Stimulated activated CD8-positive, alpha-beta memory T cell treated with anti-CD3 and anti-CD28 coated beads, Interleukin-15, amount 100 ng/mL, for 1 hour (primary cell): Measurements from ENCODE around the gene HEBP1.

ENCODE experiments used
- DNase-seq: peaks from one replicate; pipeline ENCODE4 v3.0.0-alpha.2; 2020; ENCODE audit warnings: low read depth

HEBP1 gene

DNA sequence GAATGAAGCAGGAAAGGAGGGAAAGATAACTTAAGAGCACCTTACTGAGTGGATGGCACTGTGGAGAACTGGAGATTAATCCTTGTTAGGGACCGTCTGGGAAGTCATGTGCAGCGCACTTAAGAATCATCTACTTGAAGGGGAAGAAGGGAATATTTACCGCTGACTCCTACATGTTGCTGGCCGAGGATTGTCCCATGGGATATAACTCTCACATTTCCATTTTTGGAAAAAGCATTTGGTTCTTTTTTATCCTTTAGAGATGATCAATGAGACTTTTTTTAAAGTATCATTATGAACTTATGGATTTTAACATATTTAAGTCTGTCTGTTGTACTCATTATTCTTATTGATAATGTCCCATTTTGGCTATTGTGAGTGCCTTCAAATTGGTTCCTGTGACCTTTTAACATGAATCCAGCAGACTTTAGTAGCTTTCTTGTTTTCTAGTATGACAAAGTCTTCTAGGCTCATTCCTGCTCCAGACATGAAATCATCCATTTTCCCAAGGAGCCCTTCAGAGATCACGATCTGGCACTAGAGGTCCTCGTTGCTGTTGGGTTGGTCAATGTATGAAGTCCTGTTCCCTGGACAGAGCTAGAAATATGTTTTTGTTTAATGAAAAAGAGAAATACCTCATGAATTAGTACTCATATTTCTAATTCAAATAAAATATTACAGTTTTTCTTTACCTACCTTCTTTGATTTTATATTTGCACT, 23.9 kb upstream of the HEBP1 start:
- DNase-seq: no peak

DNA sequence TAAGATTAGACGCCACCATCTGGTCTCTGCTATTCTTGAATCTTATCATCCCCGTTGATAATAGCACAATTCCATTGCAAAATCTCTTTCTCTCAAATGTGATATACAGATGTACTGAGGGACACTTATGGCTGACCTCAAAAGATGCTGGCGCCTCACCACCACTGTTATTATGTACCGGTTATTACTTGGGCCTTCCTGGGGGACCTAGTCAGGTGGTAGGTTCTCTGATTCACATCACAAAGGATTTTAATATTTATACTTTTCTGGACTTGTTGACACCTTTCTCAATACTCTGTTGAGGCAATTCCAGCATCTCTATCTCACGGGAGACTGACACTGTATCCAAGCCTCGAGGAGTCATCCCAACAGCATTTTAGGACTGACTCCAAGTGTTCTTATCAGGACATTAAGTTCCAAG, 22.8 kb upstream of the HEBP1 start:
- no peak for DNase-seq

DNA sequence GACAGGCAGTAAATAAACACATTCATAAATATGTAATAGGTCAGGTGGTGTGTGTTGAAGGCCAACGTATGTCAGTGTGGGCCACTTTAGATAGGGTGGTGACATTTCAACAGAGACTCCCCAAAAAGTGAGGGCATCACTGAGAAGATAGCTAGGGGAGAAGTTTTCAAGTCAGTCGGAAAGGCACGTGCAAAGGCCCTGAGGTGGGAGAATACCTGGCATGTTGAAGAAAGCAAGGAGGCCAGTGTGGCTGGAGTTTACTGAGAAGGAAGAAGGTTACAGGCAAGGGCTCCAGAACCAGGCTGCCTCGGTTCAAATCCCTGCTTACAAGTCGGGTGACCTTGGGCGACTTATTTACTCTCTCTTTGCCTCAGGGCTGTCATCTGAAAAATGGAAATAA, 11.0 kb upstream of the HEBP1 start:
- DNase-seq: no peak

DNA sequence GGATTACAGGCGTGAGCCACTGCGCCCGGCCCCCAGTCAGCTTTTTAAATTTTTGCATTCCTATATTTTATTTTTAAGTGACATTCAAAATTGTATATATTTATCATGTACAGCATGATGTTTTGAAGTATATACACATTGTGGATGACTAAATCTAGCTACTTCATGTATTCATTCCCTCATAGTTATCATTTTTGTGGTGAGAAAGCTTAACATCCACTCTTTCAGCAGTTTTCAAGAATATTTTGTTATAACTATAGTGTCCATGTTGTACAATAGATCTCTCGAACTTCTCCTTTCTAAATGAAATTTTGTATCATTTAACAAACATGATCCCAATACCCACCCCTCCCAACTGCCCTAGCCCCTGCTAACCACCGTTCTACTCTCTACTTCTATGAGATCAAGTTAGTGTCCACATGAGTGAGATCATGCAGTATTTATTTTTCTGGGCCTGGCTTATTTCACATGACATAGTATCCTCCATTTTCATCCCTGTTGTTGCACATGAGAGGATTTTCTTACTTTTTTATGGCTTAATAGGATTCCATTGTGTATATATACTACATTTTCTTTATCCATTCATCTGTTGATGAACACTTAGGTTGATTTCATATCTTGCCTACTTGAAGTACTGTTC, 8.8 kb upstream of the HEBP1 start:
- DNase-seq: no peak

DNA sequence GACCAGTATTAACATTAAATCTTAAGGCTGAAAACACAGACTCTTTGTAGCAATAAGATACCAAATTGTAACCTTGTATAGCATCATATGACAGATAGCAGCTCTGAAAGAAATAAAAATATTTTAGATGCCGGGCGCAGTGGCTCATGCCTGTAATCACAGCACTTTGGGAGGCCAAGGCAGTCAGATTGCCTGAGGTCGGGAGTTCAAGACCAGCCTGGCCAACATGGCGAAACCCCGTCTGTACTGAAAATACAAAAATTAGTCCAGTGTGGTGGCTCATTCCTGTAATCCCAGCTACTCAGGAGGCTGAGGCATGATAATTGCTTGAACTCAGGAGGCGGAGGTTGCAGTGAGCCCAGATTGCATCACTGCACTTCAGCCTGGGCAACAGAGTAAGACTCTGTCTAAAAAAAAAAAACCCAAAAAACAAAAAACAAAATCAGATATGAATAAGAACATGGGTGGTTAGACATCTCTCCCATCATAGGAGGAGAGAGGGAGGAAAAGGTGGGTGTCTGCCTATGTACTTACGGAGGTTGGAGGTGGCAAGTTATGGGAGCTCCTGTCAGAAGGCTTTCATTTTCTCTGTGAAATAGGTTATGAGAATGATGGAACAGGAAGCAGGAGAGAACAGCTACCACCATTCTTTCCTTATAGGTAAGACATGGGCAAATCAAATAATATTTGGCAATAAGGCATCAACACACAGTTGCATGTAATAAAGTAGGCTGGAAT, 7.6 kb upstream of the HEBP1 start:
- DNase-seq: no peak

DNA sequence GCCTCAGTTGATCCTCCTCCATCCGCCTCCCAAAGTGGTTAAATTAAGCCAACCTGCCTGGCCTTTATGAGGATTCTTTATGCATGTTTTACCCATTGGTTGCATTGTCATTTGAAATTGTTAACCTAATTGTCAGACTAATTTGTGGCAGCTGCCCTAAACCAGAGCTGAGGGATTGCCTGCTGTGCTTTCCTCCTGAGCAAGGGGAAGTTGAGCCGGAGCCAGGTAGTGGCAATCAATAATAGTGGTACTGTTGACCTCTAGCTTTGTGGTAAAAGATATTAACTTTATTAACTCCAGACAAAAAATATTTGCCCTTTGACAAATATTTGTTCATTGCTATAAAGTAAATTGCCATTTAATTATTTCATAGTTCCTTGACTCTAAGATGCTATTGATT, 5.6 kb upstream of the HEBP1 start:
- no peak for DNase-seq

DNA sequence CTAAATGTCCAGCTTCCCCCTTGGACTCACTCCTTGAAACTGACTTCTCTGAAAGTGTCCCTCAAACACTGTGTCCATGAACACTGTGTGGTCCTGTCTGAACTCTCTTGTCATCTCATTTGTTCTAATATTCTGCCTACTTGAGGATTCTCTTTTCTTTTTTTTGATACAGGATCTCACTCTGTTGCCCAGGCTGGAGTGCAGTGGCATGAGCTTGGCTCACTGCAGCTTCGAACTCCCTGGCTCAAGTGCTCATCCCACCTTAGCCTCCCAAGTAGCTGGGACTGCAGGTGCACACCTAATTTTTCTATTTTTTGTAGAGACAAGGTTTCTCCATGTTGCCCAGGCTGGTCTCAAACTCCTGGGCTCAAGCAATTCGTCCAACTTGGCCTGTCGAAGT, 4.9 kb upstream of the HEBP1 start:
- no peak for DNase-seq

DNA sequence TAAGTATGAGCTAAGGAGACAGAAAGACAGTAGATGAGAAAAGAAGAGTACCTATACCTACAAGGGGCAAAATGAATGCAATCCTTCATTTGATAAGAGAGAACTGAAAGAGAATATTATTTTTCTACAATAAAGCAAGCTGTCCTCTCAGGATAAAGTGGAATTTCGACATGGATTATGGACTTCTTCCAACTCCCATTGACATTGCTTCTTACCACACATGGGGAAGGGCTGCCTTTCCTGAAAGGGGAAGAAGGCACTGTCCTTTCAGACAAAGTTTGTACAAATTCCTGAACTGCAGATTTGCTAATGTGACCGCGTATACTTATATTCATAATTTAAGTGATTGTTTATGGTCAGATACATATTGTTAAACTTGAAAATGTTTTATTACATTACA, 4.3 kb upstream of the HEBP1 start:
- DNase-seq: no peak

DNA sequence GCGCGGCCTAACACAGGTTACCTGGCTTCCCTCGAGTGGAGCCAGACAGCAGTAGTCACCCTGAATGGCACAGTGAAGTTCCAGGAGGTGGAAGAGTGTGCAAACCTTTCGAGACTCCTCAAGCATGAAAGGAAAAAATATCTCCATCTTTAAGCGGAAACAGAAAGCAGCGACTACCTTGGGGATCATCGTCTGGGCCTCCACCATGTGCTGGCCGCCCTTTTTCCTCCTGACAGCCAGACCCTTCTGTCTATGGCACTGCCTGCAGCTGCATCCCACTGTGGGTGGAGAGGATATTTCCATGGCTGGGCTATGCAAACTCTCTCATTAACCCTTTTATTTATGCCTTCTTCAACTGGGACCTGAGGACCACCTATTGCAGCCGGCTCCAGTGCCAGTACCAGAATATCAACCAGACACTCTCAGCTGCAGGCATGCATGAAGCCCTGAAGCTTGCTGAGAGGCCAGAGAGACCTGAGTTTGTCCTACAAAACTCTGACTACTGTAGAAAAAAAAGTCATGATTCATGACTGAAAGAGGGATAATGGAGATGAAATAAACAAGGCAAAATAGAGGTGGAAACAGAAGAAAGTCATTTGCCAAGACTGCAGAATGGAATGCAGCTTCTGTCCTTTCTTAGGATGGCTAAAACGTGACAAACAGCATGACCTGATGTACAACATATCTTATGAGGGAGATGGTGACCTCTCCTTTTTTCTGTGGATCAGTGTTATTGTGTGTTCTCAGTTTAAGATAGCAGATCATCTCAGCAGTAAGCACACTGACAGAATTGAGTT, 2.4 kb upstream of the HEBP1 start:
- no peak for DNase-seq

DNA sequence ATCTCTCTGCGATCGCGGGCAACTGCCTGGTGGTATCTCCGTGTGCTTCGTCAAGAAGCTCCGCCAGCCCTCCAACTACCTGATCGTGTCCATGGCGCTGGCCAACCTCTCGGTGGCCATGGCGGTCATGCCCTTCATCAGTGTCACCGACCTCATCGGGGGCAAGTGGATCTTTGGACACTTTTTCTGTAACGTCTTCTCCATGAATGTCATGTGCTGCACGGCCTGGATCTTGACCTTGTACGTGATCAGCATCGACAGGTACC, 1.6 kb upstream of the HEBP1 start:
- DNase-seq: no peak

DNA sequence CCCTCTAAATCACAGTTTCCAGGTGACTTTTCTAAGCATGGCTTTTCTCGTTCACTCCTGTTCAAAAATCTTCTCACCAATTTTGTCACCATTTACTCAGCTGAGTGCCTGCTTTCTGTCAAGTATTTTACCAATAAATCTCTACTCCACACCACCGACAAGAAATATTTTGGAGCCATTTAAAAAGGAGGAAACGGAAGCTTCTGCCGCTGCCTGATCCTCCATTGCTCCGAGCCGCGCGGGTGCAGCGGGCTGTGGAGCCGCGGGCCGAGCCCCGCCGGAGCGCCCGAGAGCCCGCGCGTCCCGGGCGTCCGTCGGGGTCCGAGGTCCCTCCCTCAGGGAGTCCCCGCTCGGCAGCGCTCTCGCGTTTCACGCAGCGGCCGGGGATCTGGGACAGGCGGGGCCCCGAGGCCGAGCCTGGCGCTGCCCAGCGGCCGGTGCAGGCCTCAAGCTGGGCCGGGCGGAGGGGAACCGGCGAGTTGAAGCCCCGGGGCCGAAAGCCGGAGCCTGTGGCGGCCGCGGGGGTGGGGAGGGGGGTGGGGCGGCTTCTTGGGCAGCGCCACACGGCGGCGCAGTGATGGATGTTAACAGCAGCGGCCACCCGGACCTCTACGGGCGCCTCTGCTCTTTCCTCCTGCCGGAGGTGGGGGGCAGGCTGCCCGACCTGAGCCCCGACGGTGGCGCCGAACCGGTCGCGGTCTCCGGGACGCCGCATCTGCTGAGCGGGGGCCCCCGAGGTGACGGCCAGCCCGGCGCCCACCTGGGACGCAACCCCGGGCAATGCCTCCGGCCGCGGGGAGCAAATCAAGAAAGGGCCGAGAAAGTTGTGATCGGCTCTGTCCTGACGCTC, 1.1 kb upstream of the HEBP1 start:
- no peak for DNase-seq

DNA sequence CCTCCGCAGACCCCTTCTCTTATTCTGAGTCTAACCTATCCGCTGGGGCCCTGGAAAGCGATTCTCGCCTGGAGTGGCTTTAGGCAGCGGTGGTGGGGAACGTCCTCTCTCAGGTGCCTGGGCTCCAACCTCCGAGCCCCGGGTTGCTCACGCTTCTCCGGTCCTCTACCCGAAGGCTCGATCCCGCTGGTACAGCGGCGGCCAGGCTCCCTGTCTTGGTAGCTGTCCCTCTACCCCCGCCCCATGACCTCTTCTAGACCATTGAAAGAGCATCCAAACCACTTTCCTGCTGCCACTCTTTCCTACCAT, 505 bp upstream of the HEBP1 start:
- no peak for DNase-seq

DNA sequence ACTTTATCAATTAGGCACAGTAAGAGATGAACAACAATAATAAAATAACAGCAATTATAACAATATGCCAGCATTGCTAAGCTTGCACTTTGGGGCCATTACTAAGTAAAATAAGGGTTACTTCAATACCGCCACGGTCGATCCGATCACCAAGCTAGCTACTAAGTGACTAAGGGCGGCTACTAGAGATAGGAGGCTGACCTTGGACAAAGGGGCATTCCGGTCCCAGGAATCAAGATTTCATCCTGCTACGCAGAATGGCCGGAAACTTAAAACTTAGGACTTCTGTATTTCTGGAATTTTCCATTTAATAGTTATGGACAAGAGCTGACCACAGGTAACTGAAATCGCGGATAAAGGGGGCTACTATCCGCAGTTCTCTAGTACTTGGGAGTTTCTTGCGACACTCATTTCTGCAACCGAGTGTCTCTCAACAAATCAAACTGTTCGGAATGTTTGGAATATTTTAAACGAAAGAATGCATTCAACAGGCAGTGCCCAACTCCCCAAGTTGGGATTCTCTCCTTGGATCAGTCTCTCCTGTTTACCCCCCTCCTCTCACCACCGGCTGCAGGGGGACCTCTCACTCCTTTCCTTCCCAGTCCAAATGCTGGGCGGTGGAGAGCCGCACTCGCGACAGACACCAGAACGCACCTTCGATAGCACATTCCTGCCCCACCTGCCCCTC, 650 bp downstream of the HEBP1 start:
- DNase-seq: no peak

DNA sequence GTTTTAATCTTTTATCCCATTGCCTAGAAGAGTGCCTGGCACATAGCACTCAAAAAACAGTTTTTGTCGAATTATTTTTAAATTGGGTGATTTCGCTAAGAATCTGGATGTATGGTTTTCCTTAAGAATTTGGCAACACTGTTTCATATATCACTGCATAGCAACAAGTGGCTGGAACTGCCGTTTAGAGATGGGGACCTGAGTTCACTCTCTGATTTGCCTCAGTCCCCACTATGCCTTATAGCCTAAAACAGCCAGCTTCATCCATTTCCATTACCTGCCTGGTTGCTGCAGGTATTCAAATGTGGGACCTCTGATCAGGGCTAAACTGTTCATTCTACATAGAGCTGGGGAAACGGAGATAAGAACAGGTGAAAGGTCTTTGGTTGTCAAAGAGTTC, 1.8 kb downstream of the HEBP1 start:
- no peak for DNase-seq

DNA sequence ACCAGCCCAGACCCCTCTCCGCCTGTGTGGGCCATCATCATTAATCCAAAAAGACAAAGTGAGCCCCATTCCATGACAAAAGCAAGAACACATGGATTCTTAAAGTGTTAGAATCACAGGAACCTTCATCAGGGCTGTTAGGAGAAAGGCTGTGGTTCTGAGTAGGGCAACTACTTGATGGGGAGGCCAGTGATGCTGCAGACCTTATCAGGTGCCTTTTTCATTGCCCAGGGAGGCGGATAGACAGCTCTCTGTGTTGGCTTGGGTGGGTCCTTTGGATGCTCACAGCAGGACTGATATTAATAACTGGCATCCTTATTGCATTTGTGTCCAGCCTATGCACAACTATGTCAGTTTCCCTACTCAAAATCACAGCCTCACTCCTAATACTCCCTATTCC, 2.3 kb downstream of the HEBP1 start:
- no peak for DNase-seq

DNA sequence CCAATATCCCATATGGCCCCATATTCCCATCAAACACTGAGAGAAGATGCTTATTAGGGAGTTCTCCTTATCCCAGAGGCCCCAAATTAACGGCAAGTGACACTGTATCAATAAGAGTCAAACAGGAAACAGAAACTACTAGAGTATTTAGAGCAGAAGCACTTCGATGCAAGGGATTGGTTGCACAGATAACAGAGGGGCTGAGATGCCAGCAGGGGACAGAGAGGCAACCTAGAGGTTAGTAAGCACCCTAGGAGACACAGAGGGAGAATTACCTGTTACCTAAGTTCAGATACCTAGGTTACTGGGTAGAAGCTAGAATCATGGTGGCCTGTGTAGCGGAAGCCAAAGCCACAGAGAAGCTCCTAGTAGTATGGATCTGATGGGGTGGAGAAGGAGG, 2.9 kb downstream of the HEBP1 start:
- no peak for DNase-seq

DNA sequence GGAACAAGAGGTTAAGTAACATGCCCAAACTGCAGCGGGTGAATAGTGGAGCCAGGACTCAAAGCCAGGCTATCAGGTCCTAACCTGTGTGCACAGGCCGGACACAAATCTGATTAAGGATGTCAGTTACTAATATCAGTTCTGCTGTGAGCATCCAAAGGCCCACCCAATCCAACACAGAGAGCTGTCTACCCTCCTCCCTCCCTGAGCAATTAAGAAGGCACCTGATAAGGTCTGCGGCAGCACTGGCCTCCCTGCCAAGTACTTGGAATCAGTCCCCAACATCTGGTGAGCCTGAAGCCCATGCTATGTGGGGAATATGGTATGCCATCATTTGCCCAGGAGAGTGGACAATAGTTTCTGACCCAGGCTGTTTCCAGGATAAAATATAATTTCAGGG, 3.9 kb downstream of the HEBP1 start:
- DNase-seq: no peak

DNA sequence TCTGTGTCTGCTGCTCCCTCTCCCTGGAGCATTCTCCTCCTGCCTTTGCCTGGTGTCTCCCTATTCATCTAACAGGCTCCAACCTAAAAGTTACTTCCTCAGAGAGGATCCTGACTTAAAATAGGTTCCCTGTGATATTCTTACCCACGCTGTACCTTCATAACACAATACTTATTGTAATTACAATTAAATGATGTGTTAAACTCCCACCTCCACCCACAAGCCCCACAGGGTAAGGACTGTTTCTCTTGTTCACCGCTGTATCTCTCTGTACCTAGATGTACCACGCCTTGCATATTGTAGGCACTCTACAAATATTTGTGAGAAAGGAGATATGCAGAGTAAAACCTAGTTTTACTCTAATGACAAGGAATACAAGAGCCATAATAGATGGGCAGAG, 5.0 kb downstream of the HEBP1 start:
- DNase-seq: no peak

DNA sequence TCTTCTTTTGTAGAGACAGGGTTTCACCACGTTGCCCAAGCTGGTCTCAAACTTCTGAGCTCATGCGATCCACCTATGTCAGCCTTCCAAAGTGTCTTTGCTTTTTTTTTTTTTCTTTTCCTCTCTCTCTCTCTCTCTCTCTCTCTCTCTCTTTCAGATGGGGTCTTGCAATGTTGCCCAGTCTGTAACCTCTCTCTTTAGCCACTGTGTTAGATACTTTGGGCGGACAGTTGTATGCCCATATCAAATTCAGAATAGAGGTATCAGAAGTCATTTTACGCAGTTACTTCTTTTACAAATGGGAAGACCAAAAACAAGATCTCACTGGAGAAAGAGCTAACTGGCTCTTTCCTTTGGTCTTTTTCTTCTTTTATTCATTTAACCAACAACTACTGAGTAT, 6.7 kb downstream of the HEBP1 start:
- no peak for DNase-seq

DNA sequence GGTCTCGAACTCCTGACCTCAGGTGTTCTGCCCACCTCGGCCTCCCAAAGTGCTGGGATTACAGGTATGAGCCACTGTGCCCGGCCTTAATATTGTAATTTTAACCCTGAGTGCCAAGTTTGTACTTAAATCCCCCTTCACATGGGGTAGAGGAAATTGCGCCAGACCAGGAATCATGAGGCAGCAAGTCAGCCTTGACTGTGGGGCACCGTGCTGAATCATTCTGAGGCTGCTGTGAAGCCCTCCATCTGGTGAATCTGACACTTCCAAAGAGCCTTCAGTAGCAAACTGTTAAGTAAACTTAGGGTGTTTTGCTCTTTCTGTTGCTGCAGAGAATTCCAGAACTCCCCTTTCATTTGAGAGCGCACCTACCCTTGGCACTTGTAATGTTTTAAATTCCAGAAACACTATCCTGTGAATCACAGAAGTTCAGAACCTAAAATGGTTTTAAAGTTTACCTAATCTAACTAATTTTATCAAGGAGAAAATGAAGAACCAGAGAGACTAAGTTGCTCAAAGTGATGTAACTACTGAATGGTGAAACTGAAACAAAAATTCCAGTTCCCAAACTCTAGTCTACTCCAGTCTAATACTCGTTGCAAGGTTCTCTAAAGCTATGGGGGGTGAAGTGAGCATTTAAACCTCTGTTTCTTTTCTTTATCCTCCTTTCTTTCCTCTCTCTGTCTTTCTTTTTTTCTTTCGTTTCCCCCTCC, 7.5 kb downstream of the HEBP1 start:
- no peak for DNase-seq
